HCT116 (cell line): ENCODE measurements around the gene KCNJ18. TPM values are rescaled to one million over a fixed set of nuclear protein-coding genes. Genes with fewer than 3 reads are reported as not detected.
"Not testable (repeated sequence)": the region's sequence is repeated elsewhere in the genome, so short reads cannot be mapped to it uniquely, and the experiment has no call there.

Source experiments
- ATAC-seq: fragments of 200-7000 bp; cut with Tn5 transposase; 2 replicates; pipeline ENCODE4 v1.9.1; 2020; ENCODE audit warnings: mild to moderate bottlenecking, moderate library complexity
- BruUV-seq: library from RNA; stranded (reverse); fragments of 400-500 nt; replicated peaks from 2 replicates; lab custom pipeline; 2021; lab: Mats Ljungman, UMichigan
- CTCF ChIA-PET: fragments of 300-600 bp; sonication (Branson Sonifier 250); formaldehyde crosslinking; loops from one replicate; lab custom pipeline; 2021; ENCODE audit warnings: antibody characterized with exemption; lab: Charles Lee
- POLR2A ChIA-PET: fragments of 300-600, 350-600 bp; sonication (Branson Sonifier 250); formaldehyde crosslinking; loops from one replicate; lab custom pipeline; 2021; ENCODE audit warnings: antibody characterized with exemption; lab: Charles Lee
- RAD21 ChIA-PET, 2 experiments: fragments of 300-600 bp; sonication (Branson Sonifier 250); formaldehyde crosslinking; loops; one replicate each; lab custom pipeline; 2023; ENCODE audit warnings: low total read pairs in 2 of 2; ENCODE audit not compliant: uncharacterized antibody in 2 of 2, unreplicated experiment in 2 of 2, low non-redundant PET in 1 of 2; lab: Charles Lee
- DNase-seq: peaks from one replicate; pipeline ENCODE4 v3.0.0-alpha.2; 2010; ENCODE audit warnings: low read depth, low spot score
- H2AFZ ChIP-seq: fragments of 200-600 bp; shearing (Covaris generic), sonication (generic); 2 replicates; pipeline ENCODE4 v1.6.1; 2017; ENCODE audit warnings: low read depth, mixed run types, mixed read lengths, antibody characterized with exemption, low read length; ENCODE audit not compliant: poor library complexity, severe bottlenecking
- H3K27ac ChIP-seq: 2 replicates; pipeline ENCODE4 v1.5.1; 2012; ENCODE audit warnings: low read depth, low read length
- H3K27me3 ChIP-seq: fragments of 200-600 bp; sonication (generic); 2 replicates; pipeline ENCODE4 v1.6.1; 2016; ENCODE audit warnings: mixed run types, low read length, mixed read lengths; ENCODE audit not compliant: insufficient read depth
- H3K36me3 ChIP-seq, 2 experiments: fragments of 200-500 bp in 1 of 2; fragments of 200-600 bp in 1 of 2; sonication (Bioruptor generic) in 1 of 2; sonication (generic) in 1 of 2; 2 replicates each; pipeline versions ENCODE4 v1.5.1 to v1.6.1; 2014 to 2016; ENCODE audit warnings: low read length in 2 of 2, inconsistent platforms in 1 of 2, mixed read lengths in 1 of 2, mixed run types in 1 of 2; ENCODE audit not compliant: insufficient read depth in 2 of 2, control insufficient read depth in 1 of 2
- H3K4me1 ChIP-seq, 2 experiments: fragments of 200-600 bp in 1 of 2; sonication (generic) in 1 of 2; 2 replicates each; pipeline versions ENCODE4 v1.5.1 to v1.6.1; 2012 to 2017; ENCODE audit warnings: low read length in 2 of 2, inconsistent platforms in 1 of 2, mild to moderate bottlenecking in 1 of 2, mixed read lengths in 1 of 2, mixed run types in 1 of 2, moderate library complexity in 1 of 2; ENCODE audit not compliant: insufficient read depth in 2 of 2, control insufficient read depth in 1 of 2
- H3K4me2 ChIP-seq: fragments of 200-600 bp; sonication (generic); 2 replicates; pipeline ENCODE4 v1.6.1; 2017; ENCODE audit warnings: mixed run types, low read length, mixed read lengths
- H3K4me3 ChIP-seq, 2 experiments: fragments of 200-600 bp in 1 of 2; sonication (generic) in 1 of 2; replicated peaks in 1 of 2; 2 replicates each; pipeline ENCODE4 v1.5.1; 2011 to 2016; ENCODE audit warnings: low read length in 2 of 2, control low read depth in 1 of 2, low read depth in 1 of 2, mild to moderate bottlenecking in 1 of 2, mixed read lengths in 1 of 2, mixed run types in 1 of 2
- H3K79me2 ChIP-seq: fragments of 200-600 bp; sonication (generic); 2 replicates; pipeline ENCODE4 v1.6.1; 2017; ENCODE audit warnings: mild to moderate bottlenecking, mixed run types, low read length, moderate library complexity, mixed read lengths; ENCODE audit not compliant: insufficient read depth
- H3K9ac ChIP-seq: fragments of 200-600 bp; sonication (generic); 2 replicates; pipeline ENCODE4 v1.6.1; 2016; ENCODE audit warnings: low read length, mixed read lengths
- H3K9me2 ChIP-seq: fragments of 200-600 bp; sonication (generic), shearing (Covaris generic); 2 replicates; pipeline ENCODE4 v1.6.1; 2017; ENCODE audit warnings: mixed run types, mild to moderate bottlenecking, moderate library complexity; ENCODE audit not compliant: insufficient read depth
- H3K9me3 ChIP-seq, 2 experiments: fragments of 200-500 bp in 1 of 2; fragments of 200-600 bp in 1 of 2; sonication (Bioruptor generic) in 1 of 2; sonication (generic) in 1 of 2; 2 replicates each; pipeline ENCODE4 v1.6.1; 2014 to 2017; ENCODE audit warnings: low read length in 2 of 2, mixed read lengths in 2 of 2, inconsistent platforms in 1 of 2, low read depth in 1 of 2, mild to moderate bottlenecking in 1 of 2, mixed run types in 1 of 2, moderate library complexity in 1 of 2; ENCODE audit not compliant: control insufficient read depth in 1 of 2, insufficient read depth in 1 of 2
- H4K20me1 ChIP-seq: fragments of 200-600 bp; sonication (generic), shearing (Covaris generic); 2 replicates; pipeline ENCODE4 v1.6.1; 2017; ENCODE audit warnings: mixed run types, mild to moderate bottlenecking, moderate library complexity; ENCODE audit not compliant: insufficient read depth
- RAD21 ChIP-seq: IDR thresholded peaks from 2 replicates; pipeline ENCODE4 v1.6.1; 2012; ENCODE audit warnings: low read depth, mild to moderate bottlenecking
- intact Hi-C: fragments of 100-400 bp; cut with micrococcal nuclease; formaldehyde crosslinking; loops from 2 replicates; pipeline ENCODE4 v1.10.0; 2022
- total RNA-seq: library from RNA; stranded (reverse); gene quantifications from one replicate; pipeline ENCODE4 v1.2.1, GENCODE V29; 2021; ENCODE audit not compliant: unreplicated experiment

KCNJ18 gene
- total RNA-seq, 1 experiment from 2014 or later: not detected

- H3K36me3 ChIP-seq, H3K9me3 ChIP-seq, ATAC-seq, BruUV-seq, H3K27ac ChIP-seq, H3K4me3 ChIP-seq, H4K20me1 ChIP-seq, POLR2A ChIA-PET, intact Hi-C loops, CTCF ChIA-PET, H3K79me2 ChIP-seq, RAD21 ChIA-PET, H3K9ac ChIP-seq, H3K4me1 ChIP-seq, H2AFZ ChIP-seq, DNase-seq, H3K9me2 ChIP-seq, H3K4me2 ChIP-seq, H3K27me3 ChIP-seq: not testable (repeated sequence)
Observed at GRCh38 chr17:21733931-21734330, 41.6 kb downstream of the KCNJ18 start.

GRCh38 chr17:21735814-21736213, 43.5 kb downstream of the KCNJ18 start:
- H2AFZ ChIP-seq, DNase-seq, H4K20me1 ChIP-seq, H3K4me1 ChIP-seq, RAD21 ChIA-PET, H3K9ac ChIP-seq, H3K9me2 ChIP-seq, H3K36me3 ChIP-seq, H3K4me3 ChIP-seq, BruUV-seq, CTCF ChIA-PET, intact Hi-C loops, H3K4me2 ChIP-seq, POLR2A ChIA-PET, H3K27ac ChIP-seq, H3K79me2 ChIP-seq, H3K9me3 ChIP-seq, H3K27me3 ChIP-seq: not testable (repeated sequence)
- ATAC-seq: peak; percentile 73
- TF ChIP-seq RAD21: peak; percentile 35; the same call in 1 of the 2 replicates

- H3K4me3 ChIP-seq, ATAC-seq, H3K36me3 ChIP-seq, H3K27ac ChIP-seq, intact Hi-C loops, H3K79me2 ChIP-seq, RAD21 ChIA-PET, H3K9me2 ChIP-seq, H3K4me2 ChIP-seq, H2AFZ ChIP-seq, H3K27me3 ChIP-seq, BruUV-seq, CTCF ChIA-PET, H3K9me3 ChIP-seq, H4K20me1 ChIP-seq, H3K9ac ChIP-seq, DNase-seq, H3K4me1 ChIP-seq, POLR2A ChIA-PET: not testable (repeated sequence)
Observed at GRCh38 chr17:21737015-21737580, 44.8 kb downstream of the KCNJ18 start.

GRCh38 chr17:21738241-21738640, 45.9 kb downstream of the KCNJ18 start:
- H3K9me2 ChIP-seq, H3K36me3 ChIP-seq, H3K4me1 ChIP-seq, H3K27ac ChIP-seq, H3K27me3 ChIP-seq, H3K4me2 ChIP-seq, BruUV-seq, H4K20me1 ChIP-seq, CTCF ChIA-PET, H3K9ac ChIP-seq, H3K79me2 ChIP-seq, ATAC-seq, H3K4me3 ChIP-seq, RAD21 ChIA-PET, intact Hi-C loops, H2AFZ ChIP-seq, POLR2A ChIA-PET, DNase-seq, H3K9me3 ChIP-seq: not testable (repeated sequence)
